ENCODE measurements around the gene DERL3.

DERL3 gene

GRCh38 chr22:23840026-23840425 is 1.2 kb upstream of the DERL3 start:
- H3K4me3 ChIP-seq (ENCODE audit: low read depth, low read length), result no peak overlapping the region
- TF ChIP-seq CTCF (IDR thresholded peaks at IDR 0.05; ENCODE audit: borderline replicate concordance, insufficient read depth, low read depth, low read length), result no peak

- no peak for TF ChIP-seq CTCF (IDR thresholded peaks at IDR 0.05; ENCODE audit: borderline replicate concordance, insufficient read depth, low read depth, low read length)
Measured at GRCh38 chr22:23837911-23838680, 710 bp downstream of the DERL3 start.

GRCh38 chr22:23837496-23837859 is 1.3 kb downstream of the DERL3 start:
- no peak for TF ChIP-seq CTCF (IDR thresholded peaks at IDR 0.05; ENCODE audit: borderline replicate concordance, insufficient read depth, low read depth, low read length)
- peak overlapping the region; percentile 60 for H3K4me3 ChIP-seq (ENCODE audit: low read depth, low read length)

More at GRCh38 chr22:23837911-23838680, 710 bp downstream of the DERL3 start:
- peak overlapping the region; percentile 60 for H3K4me3 ChIP-seq (ENCODE audit: low read depth, low read length)

GRCh38 chr22:23836692-23837495 is 1.9 kb downstream of the DERL3 start:
- TF ChIP-seq CTCF (IDR thresholded peaks at IDR 0.05; ENCODE audit: borderline replicate concordance, insufficient read depth, low read depth, low read length), result no peak
- no peak overlapping the region for H3K4me3 ChIP-seq (ENCODE audit: low read depth, low read length)

- TF ChIP-seq CTCF (IDR thresholded peaks at IDR 0.05; ENCODE audit: borderline replicate concordance, insufficient read depth, low read depth, low read length), result no peak
- H3K4me3 ChIP-seq (ENCODE audit: low read depth, low read length), result no peak overlapping the region
Measured at GRCh38 chr22:23836281-23836680, 2.5 kb downstream of the DERL3 start.

GRCh38 chr22:23835484-23836144 is 3.2 kb downstream of the DERL3 start:
- TF ChIP-seq CTCF (IDR thresholded peaks at IDR 0.05; ENCODE audit: borderline replicate concordance, insufficient read depth, low read depth, low read length), result no peak
- H3K4me3 ChIP-seq (ENCODE audit: low read depth, low read length), result no peak overlapping the region

Measured in GM12875 (cell line).